SKM-1 treated with dmso at 0.1 percent for 144 hours (cell line): Measurements from ENCODE around the gene DHCR24.
A peak's percentile ranks its signal among the peaks of the same experiment; 100 is the strongest.
"Not testable (repeated sequence)": the region's sequence is repeated elsewhere in the genome, so short reads cannot be mapped to it uniquely, and the experiment has no call there.

ENCODE experiments used
- DNase-seq: peaks from one replicate; lab custom pipeline; 2025; ENCODE audit not compliant: unreplicated experiment; lab: John Stamatoyannopoulos, UW

The DHCR24 gene

DNA sequence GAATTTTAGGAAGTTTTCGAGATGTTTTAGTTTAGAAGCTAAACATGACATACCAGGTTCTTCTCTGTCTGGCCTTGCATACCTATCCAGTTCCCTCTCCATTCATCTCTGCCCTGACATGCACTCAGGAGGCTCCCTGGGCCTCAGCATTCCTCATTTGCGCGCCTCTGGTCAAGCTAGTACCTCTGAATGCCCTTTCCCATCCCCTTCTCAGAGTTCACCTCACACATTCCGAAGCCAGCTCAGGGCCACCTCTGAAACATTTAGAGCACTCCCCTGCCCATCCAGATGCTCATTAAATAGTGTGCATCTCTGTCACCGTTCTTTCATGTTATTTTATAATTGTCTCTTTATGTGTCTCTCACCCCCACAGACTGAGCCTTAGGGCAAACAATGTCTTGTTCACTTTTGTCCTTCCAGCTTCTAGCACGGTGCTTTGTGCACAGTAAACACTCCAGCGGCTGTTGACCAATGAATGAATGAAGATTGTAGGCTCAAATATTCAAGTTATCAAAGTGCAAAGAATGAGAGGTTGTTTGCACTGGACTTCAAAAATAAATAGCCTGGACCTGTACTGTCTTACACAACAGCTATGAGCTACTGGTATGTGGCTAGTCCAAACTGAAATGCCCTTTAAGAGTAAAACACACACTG is 1.2 kb upstream of the DHCR24 start:
- no peak for DNase-seq

DNA sequence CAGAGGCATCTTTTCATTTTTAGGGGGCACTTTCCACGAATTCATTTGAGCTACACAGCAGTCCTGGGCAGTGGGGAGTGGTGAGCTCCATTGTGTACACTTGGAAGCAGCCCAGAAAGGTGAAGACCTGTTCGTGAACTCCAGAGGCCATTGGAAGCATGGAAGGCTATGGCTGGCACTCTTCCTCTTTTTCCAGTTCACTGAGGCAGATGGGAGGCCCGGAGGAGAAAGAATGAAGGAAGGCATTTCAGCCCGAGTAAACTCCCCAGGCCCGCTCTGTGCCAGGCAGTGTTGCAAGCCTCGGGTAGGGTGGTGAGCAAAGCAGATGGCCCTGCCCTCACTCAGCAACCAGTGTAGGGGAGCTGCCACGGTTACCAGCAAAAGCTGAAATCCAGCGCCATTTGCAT is 673 bp upstream of the DHCR24 start:
- peak; percentile 36 for DNase-seq

DNA sequence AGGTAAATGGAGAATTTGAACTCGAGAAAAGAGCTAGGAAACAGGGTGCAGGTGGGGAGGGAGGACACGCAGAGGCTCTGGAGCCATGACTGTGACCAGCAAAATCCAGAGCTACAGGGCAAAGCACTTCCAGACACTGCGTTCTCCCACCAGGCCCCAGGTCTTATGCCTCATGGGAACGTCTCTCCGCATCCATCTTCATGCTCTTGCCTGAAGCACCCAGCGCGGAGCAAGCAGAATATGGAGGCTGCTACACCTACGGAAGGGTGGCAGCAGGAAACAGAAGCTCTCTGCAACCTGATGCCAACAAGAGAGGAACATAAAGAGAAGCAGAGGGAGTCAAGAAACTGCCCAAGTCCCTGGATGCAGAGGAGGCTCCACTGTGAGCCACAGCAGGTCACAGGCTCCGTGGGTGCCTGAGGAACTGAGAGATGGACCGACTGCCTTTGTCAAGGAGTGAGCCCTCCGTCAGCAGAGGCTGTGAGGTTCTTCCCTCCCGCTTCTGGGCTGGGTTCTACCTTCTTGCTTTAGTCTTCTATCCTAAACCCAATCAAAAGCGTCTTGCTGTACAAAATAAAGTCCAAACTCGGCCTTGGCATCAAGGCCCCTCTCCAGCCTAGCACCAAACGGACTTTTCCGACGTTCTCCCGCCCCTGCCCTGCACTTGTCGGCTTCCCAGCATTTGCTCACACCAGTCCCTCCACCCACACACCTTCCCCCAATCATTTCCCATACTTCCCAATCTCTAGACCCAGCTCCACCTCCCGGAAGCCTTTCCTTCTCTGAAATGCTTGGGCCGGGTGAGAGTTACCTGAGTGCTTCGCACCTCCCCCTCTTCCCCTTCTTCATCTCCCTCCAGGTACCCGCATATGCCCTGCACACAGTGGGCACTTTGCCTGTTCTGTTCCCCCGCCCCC is 930 bp downstream of the DHCR24 start:
- DNase-seq = no peak

DNA sequence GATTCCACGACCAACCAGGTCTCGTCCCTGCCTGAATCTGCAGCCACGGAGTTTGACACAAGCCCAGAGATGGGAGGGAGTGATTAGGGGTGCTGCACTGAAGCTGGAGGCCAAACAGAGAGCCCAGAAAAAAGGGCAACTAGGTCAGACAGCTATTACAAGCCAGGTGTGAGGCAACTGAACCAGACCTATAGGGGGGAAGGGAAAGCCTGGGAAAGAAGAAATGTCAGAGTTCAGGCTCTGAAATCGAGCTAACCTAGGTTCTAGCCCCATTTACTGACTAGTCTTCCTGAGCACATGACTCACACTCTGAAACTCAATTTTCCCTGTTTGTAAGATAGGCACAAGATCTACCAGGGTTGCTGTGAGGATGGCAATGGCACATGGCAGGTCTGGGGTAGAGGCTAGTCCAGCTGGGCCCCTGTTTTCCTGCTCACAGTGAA is 1.7 kb downstream of the DHCR24 start:
- DNase-seq = no peak

DNA sequence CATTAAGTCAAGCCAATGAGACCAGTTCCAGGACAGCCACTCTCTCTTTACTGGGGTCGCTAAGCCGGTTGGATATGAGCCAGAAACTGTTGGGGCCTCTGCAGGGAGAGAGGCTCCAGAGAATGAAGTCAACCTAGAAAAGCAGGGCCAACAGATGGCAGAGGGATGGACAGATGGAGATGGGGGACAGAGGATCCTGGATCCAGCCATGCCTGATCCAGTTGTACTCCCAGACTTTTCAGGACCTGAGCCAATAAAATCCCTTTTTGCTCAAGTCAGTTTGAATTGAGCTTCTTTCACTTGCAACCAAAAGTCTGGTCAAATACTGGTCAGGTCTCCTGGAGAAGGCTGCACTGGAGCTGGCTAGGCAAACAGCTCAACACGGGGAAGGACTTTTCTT is 2.2 kb downstream of the DHCR24 start:
- no peak for DNase-seq

DNA sequence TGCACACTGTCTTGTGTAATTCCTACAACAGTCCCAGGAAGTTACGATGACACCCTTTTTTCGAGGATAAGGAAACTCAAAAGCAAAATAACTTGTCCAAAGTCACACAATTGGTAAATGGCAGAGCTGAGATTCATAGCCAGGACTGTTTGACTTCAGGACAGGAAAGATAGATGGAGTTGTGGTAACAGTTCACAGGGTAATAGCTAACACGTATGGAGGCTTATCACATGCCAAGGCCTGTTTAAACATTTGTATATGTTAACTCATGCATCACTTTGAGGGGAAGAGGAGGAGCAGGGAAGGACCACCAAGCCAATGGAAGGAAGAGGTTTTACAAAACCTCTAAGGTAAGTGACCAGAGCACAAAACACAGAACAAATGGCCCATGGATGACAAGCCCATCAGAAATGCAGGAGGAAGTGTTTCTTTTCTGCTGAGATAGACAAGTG is 2.8 kb downstream of the DHCR24 start:
- no peak for DNase-seq

DNA sequence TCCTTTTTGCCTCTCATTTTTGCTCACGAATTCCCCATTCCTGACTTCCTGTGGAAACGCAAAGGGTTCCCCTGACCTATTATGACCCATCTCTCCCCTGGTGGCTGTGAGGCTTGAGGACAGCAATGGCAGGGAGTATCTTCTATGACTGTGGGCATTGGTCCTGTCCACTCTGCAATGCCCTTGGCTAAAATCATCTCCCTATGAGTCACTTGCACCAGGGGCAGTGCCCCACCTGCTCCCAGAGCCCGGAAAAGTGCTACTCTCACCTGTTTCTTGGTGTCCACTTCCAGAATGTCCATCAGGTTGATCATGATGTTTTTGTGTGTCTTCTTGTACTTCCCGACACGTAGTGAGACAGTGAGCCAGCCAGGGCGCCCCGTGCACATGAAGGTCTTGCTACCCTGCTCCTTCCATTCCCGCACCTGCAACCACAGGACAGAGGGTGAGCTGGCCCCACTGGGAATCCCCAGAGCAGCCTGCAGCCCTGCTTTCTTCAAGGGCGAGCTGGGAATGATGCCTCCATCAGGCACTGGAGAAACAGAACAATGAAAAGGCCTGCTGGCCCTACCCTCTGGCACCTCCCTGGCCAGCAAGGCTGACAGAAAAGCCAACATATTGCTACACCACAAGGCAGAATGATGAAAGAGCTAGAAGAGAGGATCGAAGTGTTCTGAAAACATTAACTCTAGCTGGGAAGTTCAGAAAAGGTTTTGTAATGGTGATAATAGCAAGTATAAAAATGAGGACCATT is 3.5 kb downstream of the DHCR24 start:
- DNase-seq = peak; percentile 35

DNA sequence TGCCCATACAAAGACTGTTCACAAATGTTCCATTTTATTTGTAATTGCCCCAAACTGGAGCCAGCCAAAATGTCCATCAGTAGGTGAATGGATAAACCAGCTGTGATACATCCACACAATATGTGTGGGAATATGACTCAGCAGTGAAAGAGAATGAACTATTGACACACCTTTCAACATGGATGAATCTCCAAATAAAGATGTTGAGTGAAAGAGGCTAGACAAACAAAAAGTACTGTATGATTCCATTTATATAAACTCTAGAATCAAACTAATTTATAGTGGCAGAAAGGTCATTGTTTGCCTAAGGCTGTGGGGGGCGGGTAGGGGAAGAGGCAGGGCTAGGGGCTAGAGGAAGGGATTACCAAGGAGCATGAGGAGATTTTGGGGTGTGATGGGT is 4.5 kb downstream of the DHCR24 start:
- DNase-seq = no peak

DNA sequence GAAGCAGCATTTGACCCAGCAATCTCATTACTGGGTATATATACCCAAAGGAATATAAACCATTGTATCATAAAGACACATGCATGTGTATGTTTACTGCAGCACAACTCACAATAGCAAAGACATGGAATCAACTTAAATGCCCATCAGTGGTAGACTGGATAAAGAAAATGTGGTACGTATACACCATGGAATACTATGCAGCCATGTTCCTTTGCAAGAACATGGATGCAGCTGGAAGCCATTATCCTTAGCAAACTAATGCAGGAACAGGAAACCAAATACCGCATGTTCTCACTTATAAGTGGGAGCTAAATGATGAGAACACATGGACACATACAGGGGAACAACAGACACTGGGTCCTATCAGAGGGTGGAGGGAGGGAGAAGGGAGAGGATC is 5.4 kb downstream of the DHCR24 start:
- not testable (repeated sequence) for DNase-seq

DNA sequence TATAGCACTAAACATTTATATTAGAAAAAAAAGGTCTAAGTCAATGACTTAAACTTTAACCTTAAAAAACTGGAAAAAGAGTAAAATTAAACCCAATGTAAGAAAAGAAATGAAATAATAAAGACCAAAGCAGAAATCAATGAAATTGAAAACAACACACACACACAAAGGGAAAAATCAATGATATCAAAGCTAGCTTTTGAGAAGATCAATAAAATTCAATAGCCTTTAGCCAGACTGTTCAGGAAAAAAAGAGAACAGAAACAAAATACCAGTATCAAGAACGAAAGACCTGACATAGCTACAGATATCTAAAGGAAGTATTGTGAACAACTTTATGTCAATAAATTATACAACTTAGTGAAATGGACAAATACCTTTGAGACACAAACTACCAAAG is 7.1 kb downstream of the DHCR24 start:
- DNase-seq = no peak

DNA sequence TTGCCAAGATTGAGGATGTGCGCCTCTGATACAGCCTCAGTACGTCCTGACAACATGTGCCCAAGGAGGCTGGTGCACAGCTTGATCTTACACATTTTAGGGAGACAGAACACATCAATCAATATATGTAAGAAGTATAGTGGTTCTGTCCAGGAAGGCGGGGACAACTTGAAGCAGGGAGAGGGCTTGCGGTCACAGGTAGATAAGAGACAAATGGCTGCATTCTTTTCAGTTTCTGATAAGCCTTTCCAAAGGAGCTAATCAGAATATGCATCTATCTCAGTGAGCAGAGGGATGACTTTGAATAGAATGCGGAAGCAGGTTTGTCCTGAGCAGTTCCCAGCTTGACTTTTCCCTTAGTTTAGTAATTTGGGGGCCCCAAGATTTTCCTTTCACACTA is 10.2 kb downstream of the DHCR24 start:
- DNase-seq = no peak

DNA sequence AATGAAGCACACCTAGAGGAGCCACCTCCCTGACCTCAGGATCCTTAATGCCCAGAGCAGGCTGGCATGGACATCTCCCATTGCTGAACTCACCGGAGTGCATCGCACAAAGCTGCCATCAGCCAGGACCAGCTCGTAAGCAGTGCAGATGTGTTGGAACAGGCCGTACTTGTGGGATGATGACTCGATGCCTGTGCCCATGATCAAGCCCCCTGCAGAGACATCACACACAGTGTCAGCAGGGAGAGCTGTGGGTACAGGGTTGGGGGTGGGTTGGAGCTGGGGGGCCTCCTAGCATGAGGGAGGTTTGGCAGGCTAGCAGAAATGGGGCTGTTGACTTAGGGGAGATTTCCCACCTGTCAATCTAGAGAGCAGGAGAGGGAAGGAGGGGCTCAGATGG is 12.0 kb downstream of the DHCR24 start:
- DNase-seq = no peak

DNA sequence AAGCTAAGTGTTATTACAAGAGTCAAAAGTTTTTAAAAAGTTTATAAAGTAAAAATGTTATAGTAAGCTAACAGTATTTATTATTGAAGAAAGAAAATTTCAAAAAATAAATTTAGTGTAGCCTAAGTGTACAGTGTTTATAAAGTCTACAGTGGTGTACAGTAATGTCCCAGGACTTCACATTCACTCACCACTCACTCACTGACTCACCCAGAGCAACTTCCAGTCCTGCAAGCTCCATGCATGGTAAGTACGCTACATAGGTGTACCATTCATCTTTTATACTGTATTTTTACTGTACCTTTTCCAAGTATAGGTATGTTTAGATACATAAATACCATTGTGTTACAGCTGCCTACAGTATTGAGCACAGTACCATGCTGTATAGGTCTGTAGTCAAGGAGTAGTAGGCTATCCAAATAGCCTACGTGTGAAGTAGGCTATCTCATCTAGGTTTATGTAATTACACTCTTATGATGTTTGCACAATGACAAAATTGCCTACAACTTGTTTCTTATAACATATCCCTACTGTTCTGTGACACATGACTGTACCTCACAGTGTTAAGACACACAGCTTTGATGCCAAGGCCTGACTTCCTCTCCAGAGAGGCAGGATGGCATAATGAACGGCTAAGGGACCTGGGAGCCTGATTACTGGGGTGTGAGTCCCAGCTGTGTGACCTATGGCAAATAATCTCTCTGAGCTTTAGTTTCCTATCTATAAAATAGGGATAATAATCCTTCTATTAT is 12.7 kb downstream of the DHCR24 start:
- DNase-seq = no peak

DNA sequence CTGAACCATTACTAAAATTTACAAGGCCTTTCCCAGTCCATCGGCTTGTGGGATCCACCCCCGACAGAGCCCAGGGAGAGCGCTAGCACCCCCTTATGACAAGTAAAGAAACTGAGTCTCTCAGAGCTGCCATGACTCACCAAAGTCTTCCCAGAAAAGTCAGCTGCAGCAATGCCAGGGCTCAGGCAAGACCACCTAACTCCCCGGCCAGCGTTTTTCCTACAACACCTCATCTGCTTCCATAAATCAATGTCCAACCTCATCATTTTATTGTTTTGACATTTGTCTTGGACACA is 15.0 kb downstream of the DHCR24 start:
- no peak for DNase-seq

DNA sequence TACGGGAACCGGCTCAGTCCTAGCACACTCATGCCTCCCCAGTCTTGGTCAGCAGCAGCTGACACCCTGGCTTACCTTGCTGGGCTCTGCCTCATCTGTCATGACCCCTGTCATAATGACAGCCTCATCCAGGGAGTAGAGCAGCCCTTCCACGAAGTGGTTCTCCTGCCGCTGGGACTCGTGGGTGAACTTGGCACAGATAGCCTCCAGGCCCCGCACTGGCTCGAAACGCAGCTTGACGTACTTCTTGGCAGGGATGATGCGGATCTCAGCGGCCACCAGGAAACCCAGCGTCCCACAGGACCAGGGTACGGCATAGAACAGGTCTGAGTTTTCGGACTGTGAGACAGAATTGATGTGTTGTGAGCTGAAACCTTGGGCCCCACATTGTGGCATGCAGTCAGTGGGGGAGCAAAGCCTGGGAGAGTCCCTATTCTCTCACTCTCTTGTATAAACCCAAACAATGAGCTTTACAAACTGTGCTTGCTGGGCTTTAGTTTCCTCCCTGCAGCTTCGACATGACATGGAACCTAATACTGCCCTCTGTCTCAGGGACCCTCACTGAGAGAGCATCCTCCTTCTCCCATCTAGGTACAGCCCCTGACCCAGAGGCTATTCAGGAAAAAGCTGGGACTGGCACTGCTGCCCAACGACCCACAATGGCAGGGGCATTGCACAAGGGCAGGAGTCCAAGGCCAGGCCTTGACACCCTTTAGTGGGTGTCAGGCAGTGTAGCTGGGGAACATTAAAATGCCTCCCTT is 15.5 kb downstream of the DHCR24 start:
- DNase-seq = no peak

DNA sequence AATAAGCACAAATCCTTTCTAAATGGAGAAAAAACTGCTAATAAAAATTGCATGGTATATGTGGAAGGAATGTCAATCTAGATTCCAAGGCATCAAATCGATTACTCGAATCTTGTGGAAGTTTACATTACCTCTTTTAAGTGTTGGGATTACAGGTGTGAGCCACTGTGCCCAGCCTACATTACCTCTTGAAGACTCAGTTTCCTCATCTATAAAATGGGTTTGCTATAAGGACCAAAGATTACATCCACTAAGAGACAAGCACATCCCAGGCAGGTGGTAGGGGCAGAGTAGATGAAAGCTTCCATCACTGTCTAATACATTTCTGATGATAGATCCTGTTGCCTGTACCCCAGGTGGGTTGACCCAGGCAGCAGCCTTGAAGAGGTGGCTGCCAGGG is 16.1 kb downstream of the DHCR24 start:
- DNase-seq = no peak

DNA sequence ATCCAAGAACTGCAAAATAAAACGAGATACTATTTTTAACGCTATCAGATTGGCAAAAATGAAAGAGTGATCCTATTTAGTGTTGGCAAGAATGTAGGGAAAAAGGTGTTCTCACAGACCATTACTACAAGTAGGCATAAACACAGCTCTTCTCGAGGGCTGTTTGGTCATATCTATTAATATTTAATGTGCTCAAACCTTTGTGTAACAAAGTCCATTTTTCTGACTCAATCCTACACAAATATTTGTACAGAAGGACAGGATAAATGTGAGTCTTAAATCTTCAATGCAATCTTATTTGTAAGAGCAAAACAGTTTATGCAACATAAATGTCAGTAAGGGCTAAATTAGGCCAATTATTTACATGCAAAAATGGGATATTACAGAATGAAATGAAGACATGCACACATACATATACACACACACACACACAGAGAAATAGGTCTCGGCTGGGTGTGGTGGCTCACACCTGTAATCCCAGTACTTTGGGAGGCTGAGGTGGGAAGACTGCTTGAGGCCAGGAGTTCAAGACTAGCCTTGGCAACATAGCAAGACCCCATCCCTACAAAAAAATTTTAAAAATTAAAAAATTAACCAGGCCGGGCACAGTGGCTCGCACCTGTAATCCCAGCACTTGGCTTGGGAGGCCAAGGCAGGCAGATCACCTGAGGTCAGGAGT is 17.7 kb downstream of the DHCR24 start:
- DNase-seq = no peak

DNA sequence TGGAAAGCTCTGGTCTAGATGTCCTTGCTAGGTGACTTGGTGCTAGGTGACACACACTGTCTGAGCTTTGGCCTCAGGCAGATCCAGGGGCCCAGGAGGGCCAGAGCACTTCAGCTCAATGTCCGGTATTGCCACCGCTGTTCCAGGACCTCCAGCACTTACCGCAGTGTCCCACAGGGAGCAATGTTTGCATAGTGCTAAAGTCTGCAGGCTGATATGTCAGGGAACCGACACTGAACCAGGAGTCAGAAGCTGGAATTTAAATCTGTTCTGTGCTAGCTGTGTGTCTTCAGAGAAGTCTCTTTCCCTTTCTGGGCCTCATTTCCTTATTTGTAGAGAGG is 19.3 kb downstream of the DHCR24 start:
- DNase-seq = no peak

DNA sequence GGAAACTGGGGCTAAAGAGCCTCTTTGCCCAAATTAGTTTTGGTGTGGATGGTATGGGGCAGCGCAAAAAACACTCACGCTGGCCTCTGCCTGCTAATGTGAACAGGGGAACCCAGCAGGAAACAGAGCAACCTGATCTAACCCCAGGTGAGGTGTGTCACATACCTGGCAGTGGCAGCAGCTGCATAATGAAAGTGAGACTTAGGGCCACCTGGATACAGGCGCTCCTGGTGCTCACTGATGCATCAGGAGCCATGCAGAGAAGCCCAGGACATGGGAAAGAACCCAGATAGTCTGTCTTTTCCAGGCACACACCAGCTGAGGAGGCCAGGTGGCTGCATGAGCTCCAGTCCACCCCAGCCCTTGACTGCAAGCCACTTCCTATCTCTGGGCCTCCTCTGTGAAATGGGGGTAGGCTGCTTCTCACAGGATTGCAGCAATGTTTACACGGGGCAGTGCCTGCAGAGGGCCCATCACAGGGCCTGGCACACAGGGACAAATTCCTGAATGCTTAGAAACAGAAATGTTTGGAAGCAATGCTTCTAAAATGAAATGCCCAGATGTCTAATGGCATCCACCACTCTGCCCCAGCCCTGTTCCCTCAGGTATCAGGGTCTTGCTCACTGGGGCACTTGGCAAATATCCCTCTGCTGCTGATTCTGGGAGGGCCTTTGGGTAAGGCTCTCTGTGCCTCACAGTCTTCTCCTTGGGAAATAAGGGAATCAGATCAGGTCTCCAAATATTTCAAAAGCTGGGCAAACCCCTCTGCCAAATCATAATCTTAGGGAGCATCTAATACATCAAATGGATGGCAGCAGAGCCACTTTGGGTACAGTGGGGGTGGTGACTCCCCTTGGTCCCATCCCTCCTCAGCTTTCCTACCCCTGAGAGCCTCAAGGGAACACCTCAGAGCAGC is 19.9 kb downstream of the DHCR24 start:
- DNase-seq = no peak
